ENCODE measurements around the gene HSD11B1L.
"Not testable (repeated sequence)": the region's sequence is repeated elsewhere in the genome, so short reads cannot be mapped to it uniquely, and the experiment has no call there.

Gene HSD11B1L

DNA sequence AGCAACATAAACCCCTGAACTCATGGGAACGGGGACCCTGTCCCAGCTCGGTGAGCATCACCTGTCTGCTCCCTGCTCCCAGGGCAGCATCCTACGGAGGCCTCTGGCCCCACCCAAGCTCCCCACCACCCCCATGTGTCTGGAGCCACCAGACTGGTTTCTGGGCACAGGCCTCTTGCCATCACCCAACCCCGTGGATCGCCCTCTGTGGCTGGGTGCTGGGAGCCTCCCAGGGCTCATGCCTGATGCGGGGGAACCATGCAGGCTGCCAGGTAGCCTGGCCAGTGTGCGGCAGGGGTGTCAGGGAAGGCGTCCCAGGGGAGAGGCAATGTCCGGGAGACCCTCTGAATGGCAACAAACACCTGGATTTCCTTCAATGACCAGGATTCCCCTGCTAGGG, 3.2 kb upstream of the HSD11B1L start:
- no peaks in the 10 kb centered on the region for H3K27me3 Mint-ChIP-seq
- DNase-seq (no peak), ATAC-seq (no peak)
- H3K27ac Mint-ChIP-seq = peak overlapping the region; percentile 6 to 92
- H3K4me3 Mint-ChIP-seq = peak overlapping the region in 1 of 2 donors; percentile 22
- peaks cover 0 to 5% of the 10 kb centered on the region in 2 donors for H3K9me3 Mint-ChIP-seq
- H3K4me1 Mint-ChIP-seq = peaks cover 42% of the 10 kb centered on the region

DNA sequence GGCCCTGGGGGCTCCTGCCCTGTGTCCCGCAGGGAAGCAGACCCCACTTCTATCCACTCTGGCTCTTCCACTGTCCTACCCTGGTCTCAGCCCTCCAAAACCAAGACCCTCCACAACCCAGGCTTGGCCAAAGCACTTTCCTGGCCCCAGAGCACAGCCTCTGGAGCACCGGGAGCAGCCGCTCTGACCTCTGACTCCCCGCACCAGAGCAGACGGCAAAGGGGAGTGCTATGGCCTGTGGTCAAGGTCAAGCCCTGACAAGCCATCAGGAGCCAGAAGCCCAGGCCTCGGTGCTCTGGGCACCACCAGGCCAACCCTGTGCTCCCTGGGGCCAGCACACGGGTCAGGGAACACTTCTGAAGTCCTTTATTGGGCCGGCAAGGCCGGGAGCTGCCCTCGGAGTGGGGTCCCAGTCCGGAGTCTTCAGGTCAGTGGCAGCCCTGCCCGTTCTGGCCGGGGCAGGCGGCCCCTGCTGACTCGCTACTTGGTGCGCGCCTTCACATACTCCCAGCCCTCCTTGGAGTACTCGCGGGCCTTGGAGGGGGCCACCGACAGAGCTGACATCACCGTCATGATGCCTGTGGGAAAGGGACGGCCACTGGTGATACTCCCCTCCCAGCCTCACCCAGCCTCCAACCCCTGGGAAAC, 2.6 kb upstream of the HSD11B1L start:
- Mint-ChIP-seq H3K27me3 (no peaks in the 10 kb centered on the region), H3K4me3 (no peak overlapping the region), H3K27ac (no peak overlapping the region), H3K9me3 (peaks cover 0 to 5% of the 10 kb centered on the region in 2 donors), H3K4me1 (peaks cover 42% of the 10 kb centered on the region)
- ATAC-seq (no peak), DNase-seq (no peak)

DNA sequence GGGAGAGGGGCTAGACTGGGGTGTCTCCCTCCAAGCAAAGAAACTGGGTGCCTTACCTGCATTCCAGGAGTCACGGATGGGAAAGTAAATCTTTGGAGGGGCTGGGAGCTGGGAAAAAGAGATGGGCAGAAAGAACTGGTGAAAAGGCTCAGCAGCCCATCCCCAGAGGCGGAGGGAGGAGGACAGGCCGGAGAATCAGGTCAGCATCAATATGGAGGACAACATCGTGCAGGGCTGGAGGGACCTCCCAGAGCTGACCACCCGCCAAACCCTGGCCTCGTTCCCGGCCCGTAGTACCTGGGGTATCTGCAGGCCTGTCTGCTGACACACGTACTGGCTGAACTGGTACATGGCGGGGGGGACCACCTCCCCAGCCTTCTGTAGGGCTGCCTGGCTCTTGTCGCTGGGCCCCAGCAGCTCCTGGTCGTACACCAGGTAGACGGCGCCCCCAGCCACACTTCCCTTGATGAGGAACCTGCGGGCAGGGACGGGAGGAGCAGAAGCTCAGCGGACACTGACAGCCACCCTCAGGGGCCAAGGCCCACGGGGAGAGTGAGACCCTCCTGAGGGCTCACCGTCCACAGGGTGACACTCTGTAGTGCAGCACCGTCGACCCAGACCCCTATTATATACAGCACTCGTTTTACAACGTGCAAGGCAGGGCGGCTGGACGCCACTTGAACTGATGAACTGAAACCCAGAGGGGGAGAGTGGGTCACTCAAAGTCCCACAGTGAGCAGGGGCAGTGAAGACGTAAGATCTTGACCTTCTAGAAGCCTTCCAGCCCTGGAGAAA, 1.3 kb upstream of the HSD11B1L start:
- H3K27me3 Mint-ChIP-seq = no peaks in the 10 kb centered on the region
- DNase-seq (no peak), ATAC-seq (no peak)
- H3K4me1 Mint-ChIP-seq = peaks cover 42% of the 10 kb centered on the region
- peak overlapping the region; percentile 93 to 96 for H3K27ac Mint-ChIP-seq
- H3K4me3 Mint-ChIP-seq = peak overlapping the region; percentile 83 to 99
- no peaks in the 10 kb centered on the region for H3K9me3 Mint-ChIP-seq

DNA sequence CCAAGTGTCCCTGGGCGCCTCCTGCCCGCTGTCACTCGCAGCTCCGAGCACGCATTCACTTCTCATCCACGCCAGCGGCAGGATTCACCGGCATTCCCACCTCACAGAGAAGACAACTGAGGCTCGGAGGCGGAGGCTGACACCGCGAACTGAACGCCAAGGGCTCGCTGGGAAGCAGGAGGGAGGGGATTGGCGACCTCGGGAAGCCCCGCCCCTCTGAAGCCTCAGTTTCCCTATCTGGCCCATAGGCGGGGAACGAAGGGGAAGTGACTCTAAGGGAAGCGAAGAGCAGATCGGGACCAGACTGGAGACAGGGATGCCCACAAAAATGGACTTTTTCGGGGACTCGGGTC, 767 bp upstream of the HSD11B1L start:
- DNase-seq (no peak), ATAC-seq (no peak)
- Mint-ChIP-seq H3K4me1 (peaks cover 42% of the 10 kb centered on the region), H3K27ac (peak overlapping the region; percentile 93 to 96), H3K4me3 (peak overlapping the region; percentile 83 to 99), H3K9me3 (no peaks in the 10 kb centered on the region), H3K27me3 (no peaks in the 10 kb centered on the region)

DNA sequence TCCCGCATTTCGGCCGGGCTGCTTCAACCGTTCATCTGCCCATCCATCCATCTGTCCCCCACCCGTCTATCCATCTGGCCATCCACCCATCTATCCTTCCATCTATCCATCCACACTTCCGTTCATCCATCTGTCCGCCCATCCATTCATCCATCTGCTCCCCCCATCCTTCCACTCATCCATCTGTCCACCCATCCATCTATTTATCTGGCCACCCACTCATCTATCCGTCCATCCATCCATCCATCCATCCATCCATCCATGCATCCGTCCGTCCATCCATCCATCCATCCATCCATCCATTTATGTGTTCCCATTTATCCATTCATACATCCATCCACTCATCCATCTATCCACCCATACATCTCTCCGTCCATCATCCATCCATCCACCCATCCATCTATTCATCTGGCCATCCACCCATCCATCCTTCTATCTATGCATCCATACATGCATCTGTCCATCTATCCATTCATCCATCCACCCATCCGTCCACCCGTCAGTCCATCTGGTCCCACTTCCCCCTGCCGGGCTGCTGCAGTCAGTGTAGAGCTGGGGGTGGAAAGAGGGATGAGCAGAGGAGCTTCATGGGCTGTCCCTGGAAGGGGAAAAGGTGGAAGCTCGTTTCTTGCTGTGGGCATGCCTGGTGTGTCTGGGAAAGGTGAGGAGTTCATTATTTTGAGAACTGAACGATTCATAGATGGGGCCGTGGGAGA, 722 bp downstream of the HSD11B1L start:
- DNase-seq = no peak
- Mint-ChIP-seq H3K4me1 (peaks cover 47% of the 10 kb centered on the region), H3K4me3 (peak overlapping the region; percentile 63 to 83), H3K9me3 (no peaks in the 10 kb centered on the region), H3K27me3 (no peaks in the 10 kb centered on the region), H3K27ac (peak overlapping the region; percentile 8 to 21)
- no peak for ATAC-seq

DNA sequence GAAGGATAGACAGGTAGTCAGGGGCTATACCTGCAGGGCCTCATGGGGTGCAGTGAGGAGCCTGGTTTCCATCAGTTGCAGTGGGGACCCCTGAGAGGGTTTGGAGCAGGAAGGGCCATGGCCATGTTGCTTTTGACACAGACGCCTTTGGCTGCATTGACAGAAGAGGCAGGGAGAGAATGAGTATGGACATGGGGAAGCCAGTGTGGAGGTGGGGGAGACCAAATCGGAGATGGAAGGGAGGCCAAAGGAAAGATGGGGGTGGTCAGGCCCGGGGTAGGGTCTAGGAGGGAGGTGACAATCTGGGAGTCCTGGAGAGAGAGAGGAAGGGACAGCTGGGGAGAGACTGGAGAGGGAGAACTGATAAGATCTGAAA, 1.3 kb downstream of the HSD11B1L start:
- Mint-ChIP-seq H3K27me3 (no peaks in the 10 kb centered on the region), H3K27ac (no peak overlapping the region), H3K4me3 (peak overlapping the region; percentile 63 to 83), H3K4me1 (peaks cover 49% of the 10 kb centered on the region), H3K9me3 (no peaks in the 10 kb centered on the region)
- no peak for ATAC-seq
- no peak for DNase-seq

DNA sequence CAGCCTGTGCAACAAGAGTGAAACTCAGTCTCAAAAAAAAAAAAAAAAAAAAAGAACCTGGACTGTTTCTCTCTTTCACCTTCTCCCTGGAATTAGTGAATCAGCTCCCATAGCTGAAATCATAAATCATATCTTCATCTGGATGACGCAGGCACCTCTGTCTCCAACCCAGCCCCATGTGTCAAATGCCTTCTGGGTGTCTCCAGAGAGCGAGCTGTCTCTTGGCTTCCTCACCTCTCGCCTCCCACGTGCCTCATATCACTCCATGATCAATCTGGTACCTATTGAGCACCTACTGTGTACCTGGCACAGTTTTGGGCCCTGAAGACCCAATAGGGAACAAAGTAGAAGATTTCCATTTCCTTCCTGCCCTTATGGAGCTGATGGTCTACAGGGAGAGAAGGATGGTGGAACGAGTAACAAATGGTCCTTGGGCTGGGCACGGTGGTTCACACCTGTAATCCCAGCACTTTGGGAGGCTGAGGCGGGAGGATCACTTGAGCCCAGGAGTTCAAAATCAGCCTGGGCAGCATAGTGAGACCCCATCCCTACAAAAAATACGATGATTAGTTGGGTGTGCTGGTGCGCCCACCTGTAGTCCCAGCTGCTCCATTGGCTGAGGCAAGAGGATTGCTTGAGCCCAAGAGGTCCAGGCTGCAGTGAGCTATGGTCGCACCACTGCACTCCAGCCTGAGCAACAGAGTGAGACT, 2.5 kb downstream of the HSD11B1L start:
- DNase-seq (no peak), ATAC-seq (no peak)
- H3K27ac Mint-ChIP-seq = no peak overlapping the region
- no peaks in the 10 kb centered on the region for H3K27me3 Mint-ChIP-seq
- no peak overlapping the region for H3K4me3 Mint-ChIP-seq
- H3K9me3 Mint-ChIP-seq = no peaks in the 10 kb centered on the region
- peaks cover 58% of the 10 kb centered on the region for H3K4me1 Mint-ChIP-seq

DNA sequence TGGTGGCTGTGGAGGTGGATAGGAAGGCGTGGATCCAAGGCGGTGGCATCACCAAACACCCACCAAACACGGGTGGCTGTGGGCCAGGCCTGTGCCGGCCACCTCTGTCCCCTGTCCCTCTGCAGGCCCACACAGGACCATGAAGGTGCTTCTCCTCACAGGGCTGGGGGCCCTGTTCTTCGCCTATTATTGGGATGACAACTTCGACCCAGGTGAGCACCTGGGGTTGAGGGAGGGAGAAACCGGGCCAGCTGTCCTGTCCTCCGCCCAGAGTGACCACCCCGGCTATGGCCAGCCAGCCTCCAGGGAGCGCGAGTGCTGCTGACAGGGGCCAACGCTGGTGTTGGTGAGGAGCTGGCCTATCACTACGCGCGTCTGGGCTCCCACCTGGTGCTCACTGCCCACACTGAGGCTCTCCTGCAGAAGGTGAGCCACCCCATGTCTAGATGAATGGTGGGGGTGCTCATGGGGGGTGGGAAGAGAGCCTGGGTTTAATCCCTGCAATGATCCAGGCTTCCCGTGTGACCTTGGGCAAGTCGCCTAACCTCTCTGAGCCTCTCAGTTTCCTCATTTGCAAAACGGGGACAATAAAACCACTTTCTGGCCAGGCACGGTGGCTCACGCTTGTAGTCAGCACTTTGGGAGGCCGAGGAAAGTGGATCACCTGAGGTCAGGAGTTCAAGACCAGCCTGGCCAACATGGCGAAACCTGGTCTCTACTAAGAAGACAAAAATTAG, 4.0 kb downstream of the HSD11B1L start:
- no peak for DNase-seq
- ATAC-seq = no peak
- Mint-ChIP-seq H3K9me3 (no peaks in the 10 kb centered on the region), H3K27me3 (no peaks in the 10 kb centered on the region), H3K4me3 (no peak overlapping the region), H3K27ac (no peak overlapping the region), H3K4me1 (peaks cover 53% of the 10 kb centered on the region)

DNA sequence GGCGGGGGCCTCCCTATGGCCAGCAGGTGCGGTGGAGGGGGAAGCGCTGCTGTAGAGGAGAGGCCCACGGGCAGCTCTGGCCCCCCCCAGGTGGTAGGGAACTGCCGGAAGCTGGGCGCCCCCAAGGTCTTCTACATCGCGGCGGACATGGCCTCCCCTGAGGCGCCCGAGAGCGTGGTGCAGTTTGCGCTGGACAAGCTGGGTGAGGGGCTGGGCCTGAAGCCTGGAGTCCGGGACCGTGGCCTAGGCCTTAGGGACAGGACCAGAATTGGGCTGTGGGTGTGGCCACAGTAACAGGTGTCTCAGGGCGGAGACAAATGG, 5.5 kb downstream of the HSD11B1L start:
- H3K4me1 Mint-ChIP-seq = peaks cover 54% of the 10 kb centered on the region
- DNase-seq (no peak), ATAC-seq (no peak)
- peak overlapping the region; percentile 91 to 92 for H3K27ac Mint-ChIP-seq
- H3K27me3 Mint-ChIP-seq = no peaks in the 10 kb centered on the region
- no peaks in the 10 kb centered on the region for H3K9me3 Mint-ChIP-seq
- peak overlapping the region; percentile 90 to 92 for H3K4me3 Mint-ChIP-seq

DNA sequence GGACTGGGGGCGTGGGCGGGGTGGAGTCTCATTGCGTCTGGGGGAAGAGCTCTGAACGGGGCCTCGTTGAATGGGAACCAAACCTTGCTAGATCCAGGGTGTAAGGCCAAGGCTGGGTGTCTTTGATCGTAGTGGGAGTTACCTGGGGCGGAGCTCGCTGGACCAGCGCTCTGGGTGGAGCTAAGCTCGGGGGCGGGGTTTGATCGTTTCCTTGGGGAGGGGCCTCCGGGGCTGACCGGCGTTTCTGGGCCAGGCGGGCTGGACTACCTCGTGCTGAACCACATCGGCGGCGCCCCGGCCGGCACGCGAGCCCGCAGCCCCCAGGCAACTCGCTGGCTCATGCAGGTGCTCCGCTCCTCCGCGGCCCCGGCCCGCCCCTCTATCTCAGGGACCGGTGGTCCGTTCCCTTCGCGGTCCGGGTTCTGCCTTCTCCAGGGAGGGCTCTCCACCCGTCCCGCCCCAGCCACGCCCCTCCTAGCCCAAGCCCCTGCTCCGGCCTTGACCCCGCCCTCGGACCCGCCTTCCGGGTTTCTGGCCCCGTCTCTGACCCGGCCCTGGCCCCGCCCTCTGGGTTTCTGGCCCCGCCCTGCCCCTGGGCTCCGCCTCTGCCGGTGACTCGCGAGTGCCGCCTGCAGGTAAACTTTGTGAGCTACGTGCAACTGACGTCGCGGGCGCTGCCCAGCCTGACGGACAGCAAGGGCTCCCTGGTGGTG, 6.0 kb downstream of the HSD11B1L start:
- peak overlapping the region; percentile 91 to 92 for H3K27ac Mint-ChIP-seq
- DNase-seq = peak; percentile 98 to 100
- peak; percentile 67 for ATAC-seq
- no peaks in the 10 kb centered on the region for H3K9me3 Mint-ChIP-seq
- H3K27me3 Mint-ChIP-seq = no peaks in the 10 kb centered on the region
- H3K4me3 Mint-ChIP-seq = peak overlapping the region; percentile 90 to 92
- H3K4me1 Mint-ChIP-seq = peaks cover 51% of the 10 kb centered on the region

DNA sequence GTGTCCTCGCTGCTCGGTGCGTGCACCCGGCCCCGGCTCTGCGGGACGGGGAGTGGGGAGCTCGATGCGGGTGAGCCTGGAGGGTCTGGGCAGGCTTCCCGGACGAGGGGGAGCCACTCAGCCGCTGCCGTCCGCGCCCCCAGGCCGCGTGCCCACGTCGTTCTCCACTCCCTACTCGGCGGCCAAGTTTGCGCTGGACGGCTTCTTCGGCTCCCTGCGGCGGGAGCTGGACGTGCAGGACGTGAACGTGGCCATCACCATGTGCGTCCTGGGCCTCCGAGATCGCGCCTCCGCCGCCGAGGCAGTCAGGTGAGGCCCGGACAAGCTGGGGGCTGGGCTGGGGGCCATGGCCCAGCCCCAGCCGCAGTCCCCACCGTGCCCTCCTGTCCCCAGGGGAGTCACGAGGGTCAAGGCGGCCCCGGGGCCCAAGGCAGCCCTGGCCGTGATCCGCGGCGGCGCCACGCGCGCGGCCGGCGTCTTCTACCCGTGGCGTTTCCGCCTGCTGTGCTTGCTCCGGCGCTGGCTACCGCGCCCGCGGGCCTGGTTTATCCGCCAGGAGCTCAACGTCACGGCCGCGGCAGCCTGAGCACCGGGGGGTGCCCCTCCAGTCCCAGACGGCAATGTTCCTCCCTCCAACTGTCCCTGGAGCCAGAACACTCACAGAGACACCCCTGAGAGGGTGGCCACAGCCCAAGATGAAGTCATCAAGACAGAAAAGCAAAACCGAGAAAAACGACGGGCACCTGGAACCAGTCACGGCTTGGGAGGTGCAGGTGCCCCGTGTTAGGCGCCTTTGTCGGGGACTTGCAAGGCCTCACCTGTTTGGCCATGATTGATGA, 6.8 kb downstream of the HSD11B1L start:
- H3K27ac Mint-ChIP-seq = no peak overlapping the region
- peak overlapping the region; percentile 90 to 92 for H3K4me3 Mint-ChIP-seq
- H3K4me1 Mint-ChIP-seq = peaks cover 52% of the 10 kb centered on the region
- no peaks in the 10 kb centered on the region for H3K27me3 Mint-ChIP-seq
- H3K9me3 Mint-ChIP-seq = no peaks in the 10 kb centered on the region
- ATAC-seq = no peak
- no peak for DNase-seq

DNA sequence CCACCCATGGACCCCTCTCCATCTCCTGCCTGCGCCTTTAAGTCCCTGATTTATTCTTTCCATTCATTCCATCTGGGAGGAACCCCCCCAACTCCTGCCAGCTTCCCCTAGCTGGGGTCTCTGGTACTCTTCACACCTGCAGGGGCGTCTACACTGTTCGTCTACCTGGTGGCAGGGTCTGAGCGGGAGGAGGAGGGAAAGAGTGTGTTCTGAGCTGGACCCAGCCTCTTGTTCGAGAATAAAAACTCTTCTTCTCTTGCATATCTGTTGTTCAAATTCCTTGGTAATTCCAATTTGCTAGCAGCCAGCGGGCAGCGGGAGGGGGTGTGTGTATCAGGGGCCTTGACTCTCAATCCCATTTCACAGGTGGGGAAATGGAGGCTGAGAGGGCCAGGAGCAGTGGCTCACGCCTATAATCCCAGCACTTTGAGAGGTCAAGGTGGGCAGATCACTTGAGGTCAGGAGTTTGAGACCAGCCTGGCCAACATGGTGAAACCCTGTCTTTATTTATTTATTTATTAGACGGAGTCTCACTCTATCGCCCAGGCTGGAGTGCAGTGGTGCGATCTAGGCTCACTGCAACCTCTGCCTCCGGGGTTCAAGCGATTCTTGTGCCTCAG, 7.5 kb downstream of the HSD11B1L start:
- DNase-seq, ATAC-seq, H3K9me3 Mint-ChIP-seq, H3K27me3 Mint-ChIP-seq: not testable (repeated sequence)
- Mint-ChIP-seq H3K27ac (peak overlapping the region in 1 of 2 donors; percentile 25), H3K4me3 (peak overlapping the region; percentile 69 to 82), H3K4me1 (peaks cover 60% of the 10 kb centered on the region)

DNA sequence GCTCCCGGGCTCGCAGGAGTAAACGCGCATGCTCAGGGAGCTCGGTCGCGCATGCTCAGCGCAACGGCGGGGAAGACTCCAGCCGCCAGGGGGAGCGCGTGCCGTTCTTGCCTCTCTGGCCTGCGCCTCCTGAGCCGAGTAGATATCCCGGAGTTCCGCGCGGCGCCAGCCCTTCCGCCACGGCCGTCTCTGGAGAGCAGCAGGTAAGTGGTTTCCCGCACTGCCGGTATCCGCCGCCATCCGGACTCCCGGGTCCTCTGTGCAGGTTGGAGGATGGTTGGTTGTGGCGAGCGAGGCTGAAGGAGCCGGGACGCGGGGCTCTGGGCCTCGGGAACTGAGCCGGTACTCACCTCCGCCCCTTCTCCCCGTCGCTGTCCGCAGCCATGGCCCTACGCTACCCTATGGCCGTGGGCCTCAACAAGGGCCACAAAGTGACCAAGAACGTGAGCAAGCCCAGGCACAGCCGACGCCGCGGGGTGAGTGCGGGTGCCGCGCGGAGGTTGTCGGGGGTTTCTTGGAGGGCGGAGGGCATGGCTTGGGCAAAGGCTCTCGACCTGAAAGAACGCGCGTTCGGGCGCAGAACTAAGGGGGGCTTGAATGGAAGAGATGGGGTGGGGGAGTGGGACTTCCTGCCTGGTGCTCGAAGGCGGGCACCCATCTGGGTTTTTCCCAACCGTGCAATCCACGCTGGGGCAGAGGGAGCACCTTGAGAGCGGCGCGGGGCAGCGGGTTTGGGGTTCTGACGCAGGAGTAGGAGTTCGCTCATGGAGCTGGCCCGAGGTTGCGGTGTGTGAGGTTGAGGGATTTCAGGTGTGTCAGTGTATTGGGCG, 9.5 kb downstream of the HSD11B1L start, which contains the start of gene RPL36:
Gene RPL36 (plus strand): TSS at position 171 of the 830 bp plus-strand sequence. CDS start 213 bp downstream, at position 384.
- Mint-ChIP-seq H3K4me3 (peak within 1 kb of the TSS; percentile 96 to 99), H3K27me3 (no peaks in the 10 kb centered on the region), H3K9me3 (no peaks in the 10 kb centered on the region), H3K27ac (peak within 1 kb of the TSS; percentile 98 to 99), H3K4me1 (peaks cover 80% of the 10 kb centered on the region)
- peak; percentile 99 for DNase-seq
- peak; percentile 62 for ATAC-seq

All from stimulated activated naive CD8-positive, alpha-beta T cell treated with anti-CD3 and anti-CD28 coated beads, Interleukin-15, amount 100 ng/mL, for 72 hours (primary cell).